ENCODE measurements around the gene BAIAP2.

BAIAP2 gene

GRCh38 chr17:81066072-81066471, 31.1 kb downstream of the BAIAP2 start:
- peak overlapping the region; percentile 27 for H3K27ac ChIP-seq
- TF ChIP-seq CTCF (conservative IDR thresholded peaks at IDR 0.05) (no peak), ZFX (IDR thresholded peaks at IDR 0.05) (no peak)

GRCh38 chr17:81066771-81067315, 31.9 kb downstream of the BAIAP2 start:
- H3K27ac ChIP-seq, result no peak overlapping the region
- no peak for TF ChIP-seq CTCF (conservative IDR thresholded peaks at IDR 0.05)
- TF ChIP-seq ZFX (IDR thresholded peaks at IDR 0.05), result no peak

- TF ChIP-seq ZFX (IDR thresholded peaks at IDR 0.05) (no peak), CTCF (conservative IDR thresholded peaks at IDR 0.05) (no peak)
Measured at GRCh38 chr17:81067391-81067811, 32.5 kb downstream of the BAIAP2 start.

GRCh38 chr17:81068411-81069134, 33.6 kb downstream of the BAIAP2 start:
- H3K27ac ChIP-seq, result no peak overlapping the region
- TF ChIP-seq ZFX (IDR thresholded peaks at IDR 0.05), result no peak
- no peak for TF ChIP-seq CTCF (conservative IDR thresholded peaks at IDR 0.05)

More at GRCh38 chr17:81067391-81067811, 32.5 kb downstream of the BAIAP2 start:
- H3K27ac ChIP-seq, result no peak overlapping the region

- no peak for TF ChIP-seq CTCF (conservative IDR thresholded peaks at IDR 0.05)
- no peak for TF ChIP-seq ZFX (IDR thresholded peaks at IDR 0.05)
- no peak overlapping the region for H3K27ac ChIP-seq
Measured at GRCh38 chr17:81069135-81069645, 34.2 kb downstream of the BAIAP2 start.

GRCh38 chr17:81070541-81071246, 35.7 kb downstream of the BAIAP2 start:
- H3K27ac ChIP-seq, result no peak overlapping the region
- no peak for TF ChIP-seq CTCF (conservative IDR thresholded peaks at IDR 0.05)
- TF ChIP-seq ZFX (IDR thresholded peaks at IDR 0.05), result no peak

Data from C4-2B (cell line).